H1 (cell line): ENCODE data around the gene AHDC1. TPM values are rescaled to one million over a fixed set of nuclear protein-coding genes. Genes with fewer than 3 reads are reported as not detected.

ENCODE experiments used
- CTCF ChIA-PET: fragments of 300-600 bp; sonication (Branson Sonifier 250); formaldehyde crosslinking; loops from one replicate; lab custom pipeline; 2021; ENCODE audit not compliant: partially characterized antibody; lab: Charles Lee
- POLR2A ChIA-PET: fragments of 300-600 bp; sonication (Branson Sonifier 250); formaldehyde crosslinking; loops from one replicate; lab custom pipeline; 2021; ENCODE audit warnings: inconsistent platforms; ENCODE audit not compliant: partially characterized antibody; lab: Charles Lee
- DNase-seq, 2 experiments: peaks; one replicate each; pipeline versions ENCODE4 v3.0.0 to v3.0.0-alpha.2; 2010 to 2022; ENCODE audit warnings: low spot score in 2 of 2, low read depth in 1 of 2, mixed read lengths in 1 of 2
- FAIRE-seq: peaks from 2 replicates; lab custom pipeline; 2011; peaks lifted over from hg19 to GRCh38; lab: Jason Lieb, UNC
- H2AFZ ChIP-seq: 2 replicates; pipeline ENCODE4 v1.8.1; 2012; ENCODE audit warnings: low read length, inconsistent platforms
- H2AK5ac ChIP-seq: 2 replicates; pipeline ENCODE4 v1.6.1; 2013; ENCODE audit warnings: low read depth, low read length
- H2BK120ac ChIP-seq: replicated peaks from 2 replicates; pipeline ENCODE3; 2013; ENCODE audit warnings: low read depth, low read length, inconsistent platforms
- H2BK12ac ChIP-seq: 2 replicates; pipeline ENCODE4 v1.6.1; 2013; ENCODE audit warnings: low read depth, low read length
- H2BK15ac ChIP-seq: 2 replicates; pipeline ENCODE4 v1.6.1; 2013; ENCODE audit warnings: low read length
- H2BK20ac ChIP-seq: 2 replicates; pipeline ENCODE4 v1.6.1; 2013; ENCODE audit warnings: low read length
- H2BK5ac ChIP-seq: 2 replicates; pipeline ENCODE4 v1.6.1; 2013; ENCODE audit warnings: low read depth, low read length
- H3K14ac ChIP-seq: 2 replicates; pipeline ENCODE4 v1.6.1; 2013; ENCODE audit warnings: inconsistent platforms; ENCODE audit not compliant: insufficient read length
- H3K18ac ChIP-seq: 2 replicates; pipeline ENCODE4 v1.6.1; 2013; ENCODE audit warnings: low read length; ENCODE audit errors: extremely low read depth
- H3K23ac ChIP-seq: 2 replicates; pipeline ENCODE4 v1.6.1; 2013; ENCODE audit warnings: inconsistent platforms; ENCODE audit not compliant: insufficient read length
- H3K23me2 ChIP-seq: 2 replicates; pipeline ENCODE4 v1.6.1; 2013; ENCODE audit warnings: low read depth, low read length
- H3K27ac ChIP-seq: 2 replicates; pipeline ENCODE4 v1.6.1; 2011; ENCODE audit warnings: low read depth, low read length, inconsistent platforms
- H3K27me3 ChIP-seq, 4 experiments: replicated peaks in 1 of 4; 1 replicate in 1 of 4; 2 replicates in 3 of 4; pipeline versions ENCODE4 v1.6.1 to v1.8.1; 2011 to 2013; ENCODE audit warnings: low read length in 3 of 4, mild to moderate bottlenecking in 3 of 4, inconsistent platforms in 2 of 4, mixed read lengths in 2 of 4, moderate library complexity in 1 of 4; ENCODE audit not compliant: control insufficient read depth in 3 of 4, insufficient read depth in 3 of 4; ENCODE audit errors: extremely low read depth in 1 of 4
- H3K36me3 ChIP-seq, 4 experiments: 2 replicates each; pipeline versions ENCODE4 v1.6.1 to v1.8.1; 2011 to 2013; ENCODE audit warnings: mild to moderate bottlenecking in 4 of 4, low read length in 3 of 4, moderate library complexity in 2 of 4, control low read depth in 1 of 4, inconsistent platforms in 1 of 4; ENCODE audit not compliant: insufficient read depth in 4 of 4, control insufficient read depth in 2 of 4
- H3K4ac ChIP-seq: replicated peaks from 2 replicates; pipeline ENCODE3; 2013; ENCODE audit warnings: low read length, low read depth, mixed read lengths, inconsistent platforms; ENCODE audit not compliant: insufficient read length
- H3K4me1 ChIP-seq, 4 experiments: replicated peaks in 1 of 4; 1 replicate in 1 of 4; 2 replicates in 3 of 4; pipeline versions ENCODE4 v1.6.1 to v1.8.1; 2011 to 2013; ENCODE audit warnings: low read length in 3 of 4, inconsistent platforms in 2 of 4, mixed read lengths in 1 of 4; ENCODE audit not compliant: insufficient read depth in 4 of 4, control insufficient read depth in 3 of 4
- H3K4me2 ChIP-seq, 2 experiments: 2 replicates each; pipeline versions ENCODE4 v1.6.1 to v1.8.1; 2011 to 2013; ENCODE audit warnings: low read depth in 2 of 2, low read length in 2 of 2, control low read depth in 1 of 2, inconsistent platforms in 1 of 2, mild to moderate bottlenecking in 1 of 2; ENCODE audit not compliant: insufficient read depth in 1 of 2
- H3K4me3 ChIP-seq, 4 experiments: fragments of 200-600, 300-600 bp in 1 of 4; sonication (generic), shearing (Covaris generic), sonication (Bioruptor Twin) in 1 of 4; 2 replicates each; pipeline versions ENCODE4 v1.5.1 to v1.8.1; 2011 to 2016; ENCODE audit warnings: low read length in 4 of 4, low read depth in 3 of 4, control low read depth in 2 of 4, inconsistent platforms in 2 of 4, mild to moderate bottlenecking in 2 of 4, mixed read lengths in 1 of 4, moderate library complexity in 1 of 4; ENCODE audit not compliant: insufficient read depth in 2 of 4; ENCODE audit errors: extremely low read depth in 1 of 4
- H3K56ac ChIP-seq: replicated peaks from 2 replicates; pipeline ENCODE3; 2013; ENCODE audit warnings: low read depth, mild to moderate bottlenecking, mixed read lengths, low read length, inconsistent platforms; ENCODE audit not compliant: insufficient read length
- H3K79me1 ChIP-seq: 2 replicates; pipeline ENCODE4 v1.6.1; 2013; ENCODE audit warnings: low read depth, low read length, control low read depth
- H3K79me2 ChIP-seq, 2 experiments: 2 replicates each; pipeline versions ENCODE4 v1.6.1 to v1.8.1; 2012 to 2013; ENCODE audit warnings: low read length in 2 of 2, mild to moderate bottlenecking in 2 of 2, inconsistent platforms in 1 of 2; ENCODE audit not compliant: insufficient read depth in 2 of 2, control insufficient read depth in 1 of 2
- H3K9ac ChIP-seq, 4 experiments: replicated peaks in 1 of 4; 1 replicate in 1 of 4; 2 replicates in 3 of 4; pipeline versions ENCODE4 v1.6.1 to v1.8.1; 2011 to 2013; ENCODE audit warnings: low read depth in 3 of 4, low read length in 3 of 4, control low read depth in 2 of 4, mild to moderate bottlenecking in 2 of 4, moderate library complexity in 2 of 4, inconsistent platforms in 1 of 4; ENCODE audit errors: extremely low read depth in 1 of 4
- H3K9me3 ChIP-seq, 2 experiments: 2 replicates each; pipeline versions ENCODE4 v1.6.1 to v1.8.1; 2012 to 2013; ENCODE audit warnings: mild to moderate bottlenecking in 2 of 2, moderate library complexity in 2 of 2, control low read depth in 1 of 2, inconsistent platforms in 1 of 2, low read depth in 1 of 2, low read length in 1 of 2, mixed read lengths in 1 of 2; ENCODE audit not compliant: insufficient read depth in 2 of 2
- H4K20me1 ChIP-seq, 2 experiments: replicated peaks in 1 of 2; 2 replicates each; pipeline versions ENCODE3 to v1.8.1; 2011 to 2013; ENCODE audit warnings: inconsistent platforms in 2 of 2, low read length in 2 of 2, mild to moderate bottlenecking in 1 of 2; ENCODE audit not compliant: insufficient read depth in 2 of 2, control insufficient read depth in 1 of 2
- H4K5ac ChIP-seq: 2 replicates; pipeline ENCODE4 v1.6.1; 2013; ENCODE audit warnings: low read length, low read depth, mixed read lengths, inconsistent platforms; ENCODE audit not compliant: insufficient read length
- H4K8ac ChIP-seq: 2 replicates; pipeline ENCODE4 v1.8.0; 2013; ENCODE audit warnings: mild to moderate bottlenecking, moderate library complexity, low read length, inconsistent platforms; ENCODE audit not compliant: insufficient read depth; ENCODE audit errors: extremely low read depth
- H4K91ac ChIP-seq: replicated peaks from 2 replicates; pipeline ENCODE3; 2013; ENCODE audit warnings: low read length, mixed read lengths, inconsistent platforms; ENCODE audit not compliant: insufficient read length
- KDM1A ChIP-seq: fragments of 200-600, 300-600 bp; sonication (generic); IDR thresholded peaks from 2 replicates; pipeline ENCODE4 v1.7.1; 2016; ENCODE audit warnings: mild to moderate bottlenecking, low read length, borderline replicate concordance
- POLR2AphosphoS5 ChIP-seq: IDR thresholded peaks from 2 replicates; pipeline ENCODE4 v1.6.1; 2011; ENCODE audit warnings: low read depth, low read length
- WGBS, 2 experiments: shearing (Covaris generic) in 1 of 2; methylation state at CpG; one replicate each; pipeline versions ENCODE4 v1.1.6 to v1.1.7; 2013 to 2015; ENCODE audit warnings: low lambda C conversion rate in 2 of 2, mixed read lengths in 2 of 2, inconsistent platforms in 1 of 2, low coverage in 1 of 2, missing lambda C conversion rate in 1 of 2; ENCODE audit not compliant: insufficient replicate concordance in 2 of 2, insufficient coverage in 1 of 2, insufficient read length in 1 of 2; ENCODE audit errors: extremely low coverage in 1 of 2, missing lambda C conversion rate in 1 of 2; 5-methylcytosine and 5-hydroxymethylcytosine counted together
- polyA plus RNA-seq, 7 experiments: library from polyadenylated mRNA; depleted of rRNA in 3 of 7; stranded (reverse) in 5 of 7; unstranded in 2 of 7; fragments of >200 nt in 5 of 7; fragments of 200-250 nt in 2 of 7; gene quantifications; 1 replicate in 5 of 7; 2 replicates in 1 of 7; 4 replicates in 1 of 7; pipeline versions ENCODE4 v1.2.1 to v1.2.3, GENCODE V29; 2011 to 2013; ENCODE audit warnings: missing spikeins in 2 of 7, mixed read lengths in 2 of 7
- total RNA-seq: library from RNA; stranded (reverse); fragmentation: NEBNext Ultra II Directional; extraction: Animal tissue kit (Norgen Biotek cat#: 25700); gene quantifications from 2 replicates; pipeline ENCODE4 v1.2.1, GENCODE V29; 2021

Gene AHDC1
- total and polyA plus RNA-seq, 2 of the 8 experiments (the other 6 are each of a cell fraction or from before 2014, with no cell fraction given): 4.4 to 35.1 TPM

- Histone ChIP-seq H2BK120ac (no peak overlapping the region), H3K9ac (no peak overlapping the region), H3K9me3 (no peaks in the 10 kb centered on the region), H2BK5ac (no peak overlapping the region), H3K79me2 (no peaks in the 10 kb centered on the region), H3K23me2 (peaks cover 6% of the 10 kb centered on the region; the same call in 1 of the 2 replicates), H3K4ac (no peak overlapping the region), H3K27me3 (peaks cover 19 to 36% (median 31%) of the 10 kb centered on the region in 4 experiments), H4K20me1 (no peaks in the 10 kb centered on the region), H3K23ac (no peak overlapping the region), H3K4me3 (no peak overlapping the region), H2BK12ac (0 out of 2 replicates have a peak overlapping the region, but pooled peaks have one; percentile 2), H3K79me1 (no peaks in the 10 kb centered on the region), H2AK5ac (no peak overlapping the region), H2BK20ac (peak overlapping the region; percentile 93; the same call in 1 of the 2 replicates), H4K91ac (no peak overlapping the region), H4K5ac (no peak overlapping the region), H3K56ac (no peak overlapping the region), H2BK15ac (peak overlapping the region; percentile 61; the same call in 1 of the 2 replicates), H3K18ac (no peak overlapping the region; the same call in 1 of the 2 replicates), H2AFZ (no peak overlapping the region), H3K27ac (no peak overlapping the region), H3K14ac (no peak overlapping the region), H4K8ac (no peak overlapping the region), H3K4me2 (no peak overlapping the region), H3K36me3 (no peaks in the 10 kb centered on the region), H3K4me1 (peaks cover 0 to 12% (median 4%) of the 10 kb centered on the region in 4 experiments; a peak in 6 of 7 replicates)
- TF ChIP-seq KDM1A (peak; percentile 53; the same call in 1 of the 2 replicates), POLR2AphosphoS5 (no peak)
- ChIA-PET CTCF (interaction anchor here (0.6 to 5.3 kb wide), 8 partner anchors 11 to 127 kb away, joined by 3 to 49 read pairs (median 5); no protein-coding TSS in a partner anchor), POLR2A (interaction anchor here (1.0 to 1.2 kb wide), 2 partner anchors 10 to 12 kb away, joined by 3 read pairs; no protein-coding TSS in a partner anchor)
- 88% methylated on average over 14 of the region's 14 CpGs; no CpG with 5 or more reads in 1 of the 2 experiments for WGBS, 2 experiments
- no peak for FAIRE-seq
- DNase-seq: no peak
These were observed 28.7 kb upstream of the AHDC1 start for GRCh38 chr1:27632387-27633297.
